HepG2 (cell line): Measurements from ENCODE around the gene C1QBP. TPM values are rescaled to one million over a fixed set of nuclear protein-coding genes. Genes with fewer than 3 reads are reported as not detected.

Experiments used
- ATAC-seq: fragments of 200-7000 bp; cut with Tn5 transposase; 3 replicates; pipeline ENCODE4 v1.9.1; 2020; ENCODE audit warnings: mild to moderate bottlenecking, moderate library complexity
- BruUV-seq: library from RNA; stranded (reverse); fragments of 400-500 nt; replicated peaks from 2 replicates; lab custom pipeline; 2021; lab: Mats Ljungman, UMichigan
- CTCF ChIA-PET: fragments of 300-600 bp; formaldehyde crosslinking; extraction: SDS; loops from one replicate; lab custom pipeline; 2021; ENCODE audit warnings: low total read pairs, inconsistent platforms, low intra/inter-chr PET ratio; lab: Yijun Ruan, JAX
- POLR2A ChIA-PET: fragments of 350-600 bp; sonication (Branson Sonifier 250); formaldehyde crosslinking; loops from one replicate; lab custom pipeline; 2020; ENCODE audit warnings: antibody characterized with exemption, inconsistent platforms; lab: Yijun Ruan, JAX
- DNase-seq: peaks from one replicate; pipeline ENCODE4 v3.0.0-alpha.2; 2015; ENCODE audit warnings: low spot score
- FAIRE-seq: peaks from 3 replicates; lab custom pipeline; 2011; peaks lifted over from hg19 to GRCh38; lab: Jason Lieb, UNC
- H2AFZ ChIP-seq: one replicate; pipeline ENCODE4 v1.6.1; 2011; ENCODE audit warnings: low read length, inconsistent platforms
- H3K27ac ChIP-seq: fragments of 300-600 bp; 3 replicates; pipeline ENCODE4 v1.8.0; 2011; ENCODE audit warnings: mixed run types, mild to moderate bottlenecking, mixed read lengths, low read length, inconsistent platforms; ENCODE audit not compliant: insufficient read depth; ENCODE audit errors: extremely low read length
- H3K27me3 ChIP-seq, 2 experiments: fragments of 200-600 bp in 1 of 2; 2 replicates in 1 of 2; 3 replicates in 1 of 2; pipeline versions ENCODE4 v1.6.0 to v1.8.0; 2011; ENCODE audit warnings: low read length in 2 of 2, mild to moderate bottlenecking in 2 of 2, moderate library complexity in 2 of 2, inconsistent platforms in 1 of 2; ENCODE audit not compliant: insufficient read depth in 2 of 2, control insufficient read depth in 1 of 2
- H3K36me3 ChIP-seq, 2 experiments: fragments of 200-600 bp in 1 of 2; replicated peaks in 1 of 2; 2 replicates in 1 of 2; 3 replicates in 1 of 2; pipeline versions ENCODE4 v1.5.1 to v1.8.0; 2011; ENCODE audit warnings: low read length in 2 of 2, inconsistent platforms in 1 of 2; ENCODE audit not compliant: insufficient read depth in 2 of 2, control insufficient read depth in 1 of 2
- H3K4me1 ChIP-seq: 2 replicates; pipeline ENCODE4 v1.5.1; 2012; ENCODE audit warnings: low read length, inconsistent platforms; ENCODE audit not compliant: insufficient read depth
- H3K4me2 ChIP-seq: 2 replicates; pipeline ENCODE4 v1.6.0; 2011; ENCODE audit warnings: low read depth, low read length, inconsistent platforms
- H3K4me3 ChIP-seq, 3 experiments: fragments of 200-600 bp in 1 of 3; sonication (generic), shearing (Covaris generic) in 1 of 3; replicated peaks in 1 of 3; 2 replicates each; pipeline ENCODE4 v1.5.1; 2011 to 2016; ENCODE audit warnings: low read length in 3 of 3, inconsistent platforms in 2 of 3, low read depth in 2 of 3, mild to moderate bottlenecking in 2 of 3, control low read depth in 1 of 3, mixed read lengths in 1 of 3; ENCODE audit not compliant: insufficient read depth in 1 of 3
- H3K79me2 ChIP-seq: one replicate; pipeline ENCODE4 v1.6.1; 2011; ENCODE audit warnings: low read length, inconsistent platforms; ENCODE audit not compliant: insufficient read depth
- H3K9ac ChIP-seq: 2 replicates; pipeline ENCODE4 v1.6.0; 2011; ENCODE audit warnings: mild to moderate bottlenecking, low read depth, low read length, inconsistent platforms; ENCODE audit not compliant: insufficient read depth
- H3K9me3 ChIP-seq: 2 replicates; pipeline ENCODE4 v1.5.1; 2012; ENCODE audit warnings: mild to moderate bottlenecking, low read length
- H4K20me1 ChIP-seq: 2 replicates; pipeline ENCODE4 v1.6.0; 2011; ENCODE audit warnings: inconsistent platforms, mild to moderate bottlenecking, low read length, moderate library complexity; ENCODE audit not compliant: insufficient read depth
- KLF16 ChIP-seq, 2 experiments: sonication (generic) in 1 of 2; formaldehyde crosslinking in 1 of 2; IDR thresholded peaks; 2 replicates each; pipeline versions ENCODE4 v1.6.1 to v1.8.0; 2016 to 2023; ENCODE audit warnings: missing genetic modification reagents in 2 of 2, missing compliant biosample characterization in 1 of 2
- MED1 ChIP-seq: sonication (generic); formaldehyde crosslinking; IDR thresholded peaks from 2 replicates; pipeline ENCODE4 v1.4.0; 2020; ENCODE audit warnings: missing genetic modification reagents
- MLLT10 ChIP-seq: sonication (generic); formaldehyde crosslinking; IDR thresholded peaks from 2 replicates; pipeline ENCODE4 v1.4.0; 2020; ENCODE audit warnings: missing genetic modification reagents
- NFE2L1 ChIP-seq: sonication (generic); formaldehyde crosslinking; IDR thresholded peaks from 2 replicates; pipeline ENCODE4 v1.4.0; 2020; ENCODE audit warnings: missing genetic modification reagents, mild to moderate bottlenecking, borderline replicate concordance
- PRDM10 ChIP-seq: sonication (generic); formaldehyde crosslinking; IDR thresholded peaks from 2 replicates; pipeline ENCODE4 v1.4.0; 2020; ENCODE audit warnings: low read depth, missing genetic modification reagents
- TCF7L2 ChIP-seq: IDR thresholded peaks from 2 replicates; pipeline ENCODE4 v1.6.1; 2011; ENCODE audit warnings: mild to moderate bottlenecking, low read depth, low read length, moderate library complexity
- ZBTB7A ChIP-seq: sonication (generic); formaldehyde crosslinking; IDR thresholded peaks from 2 replicates; pipeline ENCODE4 v1.8.0; 2022; ENCODE audit warnings: mild to moderate bottlenecking, missing genetic modification reagents
- ZNF121 ChIP-seq: sonication (generic); formaldehyde crosslinking; IDR thresholded peaks from 2 replicates; pipeline ENCODE4 v1.5.0; 2020; ENCODE audit warnings: mild to moderate bottlenecking, missing genetic modification reagents
- ZNF703 ChIP-seq: sonication (generic); formaldehyde crosslinking; IDR thresholded peaks from 2 replicates; pipeline ENCODE4 v1.5.1; 2020; ENCODE audit warnings: missing genetic modification reagents, mild to moderate bottlenecking, moderate library complexity, borderline replicate concordance
- ZNF841 ChIP-seq: sonication (generic); formaldehyde crosslinking; IDR thresholded peaks from 2 replicates; pipeline ENCODE4 v1.8.1; 2023; ENCODE audit warnings: missing genetic modification reagents, borderline replicate concordance
- WGBS: methylation state at CpG from one replicate; pipeline ENCODE4 v1.1.6; 2017; ENCODE audit warnings: low lambda C conversion rate; 5-methylcytosine and 5-hydroxymethylcytosine counted together
- in situ Hi-C: cut with HindIII; loops from 2 replicates; pipeline ENCODE4 v1.10.0; 2017; ENCODE audit warnings: low pct_unique_long_range_greater_than_20kb; ENCODE audit not compliant: extremely low pct_ligation_motif_present
- intact Hi-C: fragments of 100-400 bp; cut with micrococcal nuclease; formaldehyde crosslinking; loops from one replicate; pipeline ENCODE4 v1.10.0; 2022; ENCODE audit not compliant: unreplicated experiment
- polyA plus RNA-seq, 8 experiments: library from polyadenylated mRNA; depleted of rRNA in 3 of 8; stranded (reverse) in 7 of 8; unstranded in 1 of 8; fragments of >200 nt; fragmentation: Illumina TruSeq in 4 of 8; extraction: Trizol in 4 of 8; gene quantifications; 2 replicates each; pipeline versions ENCODE4 v1.2.1 to v1.2.3, GENCODE V29; 2011 to 2016; ENCODE audit warnings: low read depth in 4 of 8, missing spikeins in 1 of 8, mixed read lengths in 1 of 8; ENCODE audit not compliant: insufficient read depth in 1 of 8
- total RNA-seq, 5 experiments: library from RNA; depleted of rRNA; stranded (reverse); fragments of >200 nt; fragmentation: Illumina TruSeq; extraction: Trizol; gene quantifications; 2 replicates each; pipeline ENCODE4 v1.2.3, GENCODE V29; 2016; ENCODE audit warnings: low read depth in 1 of 5
- TF ChIP-seq, protein P1 (sequence below): sonication (generic); formaldehyde crosslinking; IDR thresholded peaks from 2 replicates; pipeline ENCODE4 v1.9.0; 2021; ENCODE audit warnings: missing genetic modification reagents, mild to moderate bottlenecking, borderline replicate concordance
- TF ChIP-seq, protein P2 (sequence below): sonication (generic); formaldehyde crosslinking; IDR thresholded peaks from 2 replicates; pipeline ENCODE4 v1.9.0; 2021; ENCODE audit warnings: missing genetic modification reagents, borderline replicate concordance
- TF ChIP-seq, protein P3 (sequence below): sonication (generic); formaldehyde crosslinking; IDR thresholded peaks from 2 replicates; pipeline ENCODE4 v1.4.0; 2020; ENCODE audit warnings: mild to moderate bottlenecking, missing genetic modification reagents

The C1QBP gene
- total and polyA plus RNA-seq, 2 of the 13 experiments (the other 11 are each of a cell fraction or from before 2014, with no cell fraction given) = 219 to 680 TPM

DNA sequence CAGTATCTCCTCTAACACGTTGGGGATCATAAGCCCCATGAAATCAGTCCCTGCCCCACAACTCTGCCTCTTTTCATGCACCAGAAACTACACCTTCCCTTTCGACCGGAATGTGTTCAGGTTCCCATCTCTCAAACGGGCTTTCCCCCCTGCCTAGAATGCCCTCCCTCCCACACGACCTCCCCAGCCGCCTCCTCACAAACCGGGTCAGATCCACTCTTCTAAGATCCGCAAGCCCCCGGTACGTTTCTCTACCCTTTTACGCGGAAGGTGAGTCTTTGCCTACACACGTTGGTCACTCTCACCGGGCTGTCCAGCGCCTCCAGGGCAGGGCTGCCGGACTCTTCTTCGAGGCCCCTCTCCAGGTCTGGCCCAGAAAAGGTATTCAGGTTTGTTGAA is 29.1 kb upstream of the C1QBP start:
- intact Hi-C loops (no loop called here), in situ Hi-C loops (no loop called here)
- ATAC-seq (peak; percentile 10; the same call in 2 of the 3 replicates), FAIRE-seq (no peak), DNase-seq (no peak)
- no TSS peak for BruUV-seq
- Histone ChIP-seq H3K4me2 (peak overlapping the region; percentile 98), H3K27me3 (no peaks in the 10 kb centered on the region; a peak in 1 of 5 replicates), H3K4me1 (peaks cover 38% of the 10 kb centered on the region), H3K79me2 (peaks cover 51% of the 10 kb centered on the region), H3K4me3 (peak overlapping the region; percentile 91 to 97 (median 96)), H3K9ac (peak overlapping the region; percentile 84), H3K9me3 (no peaks in the 10 kb centered on the region), H2AFZ (no peak overlapping the region), H4K20me1 (0 out of 2 replicates have a peak, but pooled peaks cover 10% of the 10 kb centered on the region), H3K27ac (peak overlapping the region; percentile 67), H3K36me3 (peaks cover 1 to 9% of the 10 kb centered on the region in 2 experiments; a peak in 2 of 5 replicates)
- WGBS = 0% methylated on average over 17 of the region's 17 CpGs
- ChIA-PET CTCF (no interaction called here), POLR2A (interaction anchor here (0.8 to 2.9 kb wide), 5 partner anchors 8 to 35 kb away, joined by 3 to 51 read pairs (median 4); partner anchors contain the start of genes C1QBP, DERL2 and MIS12)
- TF ChIP-seq PRDM10 (CRISPR knock-in tag) (0 out of 2 replicates have a peak, but pooled peaks have one; percentile 1), ZBTB7A (0 out of 2 replicates have a peak, but pooled peaks have one; percentile 26), ZNF841 (CRISPR knock-in tag) (0 out of 2 replicates have a peak, but pooled peaks have one; percentile 52), ZNF703 (CRISPR knock-in tag) (no peak), ZNF121 (CRISPR knock-in tag) (no peak), MLLT10 (CRISPR knock-in tag) (no peak), TCF7L2 (no peak), NFE2L1 (CRISPR knock-in tag) (0 out of 2 replicates have a peak, but pooled peaks have one; percentile 8), MED1 (no peak), KLF16 (CRISPR knock-in tag; IDR thresholded peaks at IDR 0.05) (no peak)
- TF ChIP-seq, protein P1, sequence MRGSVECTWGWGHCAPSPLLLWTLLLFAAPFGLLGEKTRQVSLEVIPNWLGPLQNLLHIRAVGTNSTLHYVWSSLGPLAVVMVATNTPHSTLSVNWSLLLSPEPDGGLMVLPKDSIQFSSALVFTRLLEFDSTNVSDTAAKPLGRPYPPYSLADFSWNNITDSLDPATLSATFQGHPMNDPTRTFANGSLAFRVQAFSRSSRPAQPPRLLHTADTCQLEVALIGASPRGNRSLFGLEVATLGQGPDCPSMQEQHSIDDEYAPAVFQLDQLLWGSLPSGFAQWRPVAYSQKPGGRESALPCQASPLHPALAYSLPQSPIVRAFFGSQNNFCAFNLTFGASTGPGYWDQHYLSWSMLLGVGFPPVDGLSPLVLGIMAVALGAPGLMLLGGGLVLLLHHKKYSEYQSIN = no peak
- TF ChIP-seq, protein P2, sequence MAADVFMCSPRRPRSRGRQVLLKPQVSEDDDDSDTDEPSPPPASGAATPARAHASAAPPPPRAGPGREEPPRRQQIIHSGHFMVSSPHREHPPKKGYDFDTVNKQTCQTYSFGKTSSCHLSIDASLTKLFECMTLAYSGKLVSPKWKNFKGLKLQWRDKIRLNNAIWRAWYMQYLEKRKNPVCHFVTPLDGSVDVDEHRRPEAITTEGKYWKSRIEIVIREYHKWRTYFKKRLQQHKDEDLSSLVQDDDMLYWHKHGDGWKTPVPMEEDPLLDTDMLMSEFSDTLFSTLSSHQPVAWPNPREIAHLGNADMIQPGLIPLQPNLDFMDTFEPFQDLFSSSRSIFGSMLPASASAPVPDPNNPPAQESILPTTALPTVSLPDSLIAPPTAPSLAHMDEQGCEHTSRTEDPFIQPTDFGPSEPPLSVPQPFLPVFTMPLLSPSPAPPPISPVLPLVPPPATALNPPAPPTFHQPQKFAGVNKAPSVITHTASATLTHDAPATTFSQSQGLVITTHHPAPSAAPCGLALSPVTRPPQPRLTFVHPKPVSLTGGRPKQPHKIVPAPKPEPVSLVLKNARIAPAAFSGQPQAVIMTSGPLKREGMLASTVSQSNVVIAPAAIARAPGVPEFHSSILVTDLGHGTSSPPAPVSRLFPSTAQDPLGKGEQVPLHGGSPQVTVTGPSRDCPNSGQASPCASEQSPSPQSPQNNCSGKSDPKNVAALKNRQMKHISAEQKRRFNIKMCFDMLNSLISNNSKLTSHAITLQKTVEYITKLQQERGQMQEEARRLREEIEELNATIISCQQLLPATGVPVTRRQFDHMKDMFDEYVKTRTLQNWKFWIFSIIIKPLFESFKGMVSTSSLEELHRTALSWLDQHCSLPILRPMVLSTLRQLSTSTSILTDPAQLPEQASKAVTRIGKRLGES (CRISPR knock-in tag) = 0 out of 2 replicates have a peak, but pooled peaks have one; percentile 2
- TF ChIP-seq, protein P3, sequence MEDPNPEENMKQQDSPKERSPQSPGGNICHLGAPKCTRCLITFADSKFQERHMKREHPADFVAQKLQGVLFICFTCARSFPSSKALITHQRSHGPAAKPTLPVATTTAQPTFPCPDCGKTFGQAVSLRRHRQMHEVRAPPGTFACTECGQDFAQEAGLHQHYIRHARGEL (CRISPR knock-in tag) = no peak
